Measurements from ENCODE around the gene DLG5.
A peak's percentile ranks its signal among the peaks of the same experiment; 100 is the strongest.

GRCh38 chr10:77926566-77927401 lies at the start of gene DLG5:
- TF ChIP-seq CTCF (IDR thresholded peaks at IDR 0.05) (peak in 3 of 7 experiments; percentile 5 to 20 (median 17)), POLR2A (IDR thresholded peaks at IDR 0.05) (peak; percentile 12 to 36 (median 19))
